Stimulated activated CD8-positive, alpha-beta memory T cell treated with anti-CD3 and anti-CD28 coated beads, Interleukin-12 subunit alpha, Interleukin-12 subunit beta, amount 100 ng/mL, for 24 hours (primary cell): ENCODE results near the gene SEC14L2.
A peak's percentile ranks its signal among the peaks of the same experiment; 100 is the strongest.
"Not testable (repeated sequence)": the region's sequence is repeated elsewhere in the genome, so short reads cannot be mapped to it uniquely, and the experiment has no call there.

Source experiments
- DNase-seq: peaks from one replicate; pipeline ENCODE4 v3.0.0-alpha.2; 2020; ENCODE audit errors: extremely low read depth

Gene SEC14L2

GRCh38 chr22:30375312-30375849, 21.4 kb upstream of the SEC14L2 start:
- no peak for DNase-seq

GRCh38 chr22:30380011-30380410, 16.8 kb upstream of the SEC14L2 start:
- no peak for DNase-seq

GRCh38 chr22:30381264-30381663, 15.6 kb upstream of the SEC14L2 start:
- DNase-seq = no peak

- no peak for DNase-seq
Observed at GRCh38 chr22:30382340-30382739, 14.5 kb upstream of the SEC14L2 start.

- no peak for DNase-seq
Observed at GRCh38 chr22:30383061-30383460, 13.8 kb upstream of the SEC14L2 start.

- DNase-seq = no peak
Observed at GRCh38 chr22:30385942-30386341, 10.9 kb upstream of the SEC14L2 start.

- no peak for DNase-seq
Observed at GRCh38 chr22:30386608-30386959, 10.2 kb upstream of the SEC14L2 start.

- DNase-seq = peak; percentile 40
Observed at GRCh38 chr22:30386960-30387827, 9.6 kb upstream of the SEC14L2 start, which contains the start of gene RNF215. Gene RNF215 (minus strand): TSS chr22:30387411. CDS start chr22:30387313, 98 bp downstream.

GRCh38 chr22:30390974-30391691, 5.7 kb upstream of the SEC14L2 start:
- peak; percentile 53 for DNase-seq

- no peak for DNase-seq
Observed at GRCh38 chr22:30392661-30393321, 4.0 kb upstream of the SEC14L2 start.

GRCh38 chr22:30393322-30393680, 3.5 kb upstream of the SEC14L2 start:
- DNase-seq = no peak

- DNase-seq = no peak
Observed at GRCh38 chr22:30393885-30394284, 2.9 kb upstream of the SEC14L2 start.

- no peak for DNase-seq
Observed at GRCh38 chr22:30397656-30398635, 1.1 kb downstream of the SEC14L2 start.

- DNase-seq = no peak
Observed at GRCh38 chr22:30398685-30399680, 2.2 kb downstream of the SEC14L2 start.

GRCh38 chr22:30399718-30400117, 2.9 kb downstream of the SEC14L2 start:
- no peak for DNase-seq

- no peak for DNase-seq
Observed at GRCh38 chr22:30400159-30400558, 3.3 kb downstream of the SEC14L2 start.

- DNase-seq = not testable (repeated sequence)
Observed at GRCh38 chr22:30401024-30401423, 4.2 kb downstream of the SEC14L2 start.

- DNase-seq = no peak
Observed at GRCh38 chr22:30402028-30402765, 5.4 kb downstream of the SEC14L2 start.

- DNase-seq = not testable (repeated sequence)
Observed at GRCh38 chr22:30402766-30403104, 5.9 kb downstream of the SEC14L2 start.
